GM18858 (cell line): Measurements from ENCODE around the gene MYL3.
"Not testable (repeated sequence)": the region's sequence is repeated elsewhere in the genome, so short reads cannot be mapped to it uniquely, and the experiment has no call there.

Experiments used
- ATAC-seq: cut with Tn5 transposase; IDR thresholded peaks from one replicate; pipeline ENCODE4 v1.9.1; 2021; ENCODE audit not compliant: unreplicated experiment

MYL3 gene

GRCh38 chr3:46863261-46863782 is at the start of gene MYL3:
MYL3 (minus strand) TSS chr3:46863444; CDS start chr3:46863390, 54 bp downstream.
- ATAC-seq, result no peak

GRCh38 chr3:46912986-46913385 is 49.7 kb upstream of the MYL3 start:
- no peak for ATAC-seq

GRCh38 chr3:46910914-46911313 is 47.7 kb upstream of the MYL3 start:
- not testable (repeated sequence) for ATAC-seq

- no peak for ATAC-seq
Measured at GRCh38 chr3:46910166-46910760, 47.0 kb upstream of the MYL3 start.

GRCh38 chr3:46909535-46910161 is 46.4 kb upstream of the MYL3 start:
- no peak for ATAC-seq

GRCh38 chr3:46908986-46909534 is 45.8 kb upstream of the MYL3 start:
- ATAC-seq, result no peak

- ATAC-seq, result no peak
Measured at GRCh38 chr3:46908294-46908985, 45.2 kb upstream of the MYL3 start.

GRCh38 chr3:46907960-46908293 is 44.7 kb upstream of the MYL3 start:
- ATAC-seq, result no peak

- no peak for ATAC-seq
Measured at GRCh38 chr3:46907271-46907670, 44.0 kb upstream of the MYL3 start.

GRCh38 chr3:46906471-46907058 is 43.3 kb upstream of the MYL3 start:
- ATAC-seq, result no peak

GRCh38 chr3:46905661-46906451 is 42.6 kb upstream of the MYL3 start:
- ATAC-seq, result no peak

- ATAC-seq, result no peak
Measured at GRCh38 chr3:46905213-46905560, 41.9 kb upstream of the MYL3 start.

GRCh38 chr3:46904303-46905212 is 41.3 kb upstream of the MYL3 start:
- ATAC-seq, result no peak

- no peak for ATAC-seq
Measured at GRCh38 chr3:46903341-46904302, 40.4 kb upstream of the MYL3 start.

- no peak for ATAC-seq
Measured at GRCh38 chr3:46902188-46902631, 39.0 kb upstream of the MYL3 start.

GRCh38 chr3:46901591-46902187 is 38.4 kb upstream of the MYL3 start:
- no peak for ATAC-seq

GRCh38 chr3:46901061-46901460 is 37.8 kb upstream of the MYL3 start:
- no peak for ATAC-seq

GRCh38 chr3:46900356-46900755 is 37.1 kb upstream of the MYL3 start:
- no peak for ATAC-seq
